Karpas-422 (cell line): Measurements from ENCODE around the gene OCA2. TPM values are rescaled to one million over a fixed set of nuclear protein-coding genes. Genes with fewer than 3 reads are reported as not detected.

Experiments used
- DNase-seq: peaks from one replicate; pipeline ENCODE4 v3.0.0-alpha.2; 2015
- H2AFZ ChIP-seq: fragments of 200-600 bp; sonication (generic); 2 replicates; pipeline ENCODE4 v1.6.1; 2014; ENCODE audit warnings: antibody characterized with exemption, low read length, mixed read lengths
- H3K27ac ChIP-seq: fragments of 200-600 bp; sonication (generic); 2 replicates; pipeline ENCODE4 v1.5.1; 2014; ENCODE audit warnings: mild to moderate bottlenecking, low read length, moderate library complexity
- H3K27me3 ChIP-seq: fragments of 200-600 bp; sonication (generic); 2 replicates; pipeline ENCODE4 v1.6.1; 2014; ENCODE audit warnings: low read length, mixed read lengths
- H3K36me3 ChIP-seq: fragments of 200-600 bp; sonication (generic); 2 replicates; pipeline ENCODE4 v1.6.1; 2014; ENCODE audit warnings: low read length, mixed read lengths; ENCODE audit not compliant: insufficient read depth
- H3K4me1 ChIP-seq: fragments of 200-600 bp; sonication (generic); 2 replicates; pipeline ENCODE4 v1.6.1; 2014; ENCODE audit warnings: mild to moderate bottlenecking, low read length, mixed read lengths
- H3K4me2 ChIP-seq: fragments of 200-600 bp; sonication (generic); 2 replicates; pipeline ENCODE4 v1.6.1; 2014; ENCODE audit warnings: low read length, low read depth, mild to moderate bottlenecking; ENCODE audit not compliant: poor library complexity, severe bottlenecking
- H3K4me3 ChIP-seq: fragments of 200-600 bp; sonication (generic); 2 replicates; pipeline ENCODE4 v1.5.1; 2014; ENCODE audit warnings: mild to moderate bottlenecking, antibody characterized with exemption, low read length, mixed read lengths
- H3K79me2 ChIP-seq: fragments of 200-600 bp; sonication (generic); 2 replicates; pipeline ENCODE4 v1.6.1; 2014; ENCODE audit warnings: mild to moderate bottlenecking, low read length, mixed read lengths
- H3K9ac ChIP-seq: fragments of 200-600 bp; sonication (generic); 2 replicates; pipeline ENCODE4 v1.6.0; 2014; ENCODE audit warnings: low read length
- H3K9me2 ChIP-seq: fragments of 200-600 bp; sonication (generic), shearing (Covaris generic); replicated peaks from 2 replicates; pipeline ENCODE4 v1.6.0; 2014; ENCODE audit warnings: mild to moderate bottlenecking, low read length, moderate library complexity; ENCODE audit not compliant: insufficient read depth
- H3K9me3 ChIP-seq: fragments of 300-700, 200-600 bp; sonication (generic); 2 replicates; pipeline ENCODE4 v1.6.1; 2014; ENCODE audit warnings: low read length, mixed read lengths
- H4K20me1 ChIP-seq: fragments of 200-600 bp; sonication (generic); 2 replicates; pipeline ENCODE4 v1.6.1; 2014; ENCODE audit warnings: mild to moderate bottlenecking, antibody characterized with exemption, low read length, low read depth; ENCODE audit not compliant: insufficient read depth
- total RNA-seq: library from RNA; depleted of rRNA; stranded (reverse); fragments of >200 nt; shearing (Covaris generic); gene quantifications from 2 replicates; pipeline ENCODE4 v1.2.3, GENCODE V29; 2014; ENCODE audit warnings: low replicate concordance

Gene OCA2
- total RNA-seq, 1 experiment from 2014 or later, result not detected

DNA sequence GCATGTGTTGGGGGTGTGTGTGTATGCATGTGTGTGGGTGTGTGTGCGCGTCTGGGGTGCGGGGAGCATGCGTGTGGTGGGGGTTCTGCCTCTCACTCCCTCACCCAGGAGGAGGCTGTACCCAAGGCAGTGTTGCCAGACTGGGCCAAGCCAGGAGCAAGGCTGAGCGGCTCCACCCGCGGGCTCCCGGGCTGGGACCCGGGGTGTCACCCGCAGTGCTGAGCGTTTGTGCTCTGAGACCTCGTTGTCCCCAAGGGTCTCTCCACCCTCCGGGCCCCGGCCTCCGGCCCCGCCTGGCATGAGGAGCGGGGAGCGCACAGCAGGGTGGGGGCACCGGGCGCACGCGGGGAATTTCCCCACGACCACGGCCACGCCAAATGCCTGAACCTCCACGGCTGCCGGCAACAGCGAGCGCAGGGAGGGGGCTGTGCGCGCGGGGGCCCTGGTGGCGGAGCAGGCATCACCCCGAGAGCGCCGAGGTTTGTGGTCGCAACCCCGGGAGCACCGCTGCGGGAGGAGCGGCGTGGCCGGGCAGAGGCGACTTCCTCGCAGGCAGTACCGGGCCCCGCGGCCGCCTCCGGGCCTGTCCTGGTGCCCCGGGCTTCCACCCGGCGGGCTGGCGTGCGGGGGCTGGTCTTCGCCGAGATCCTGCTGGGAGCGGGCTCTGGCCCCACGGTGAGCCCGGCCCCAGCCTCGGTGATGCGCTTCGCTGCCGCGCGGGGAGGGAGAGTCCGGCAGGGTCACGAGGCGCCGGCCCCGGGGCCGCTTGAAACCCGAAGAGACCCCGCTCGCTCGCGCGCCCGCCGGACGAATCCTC lies 7.4 kb upstream of the OCA2 start:
- Histone ChIP-seq H3K79me2 (no peaks in the 10 kb centered on the region), H3K36me3 (no peaks in the 10 kb centered on the region), H3K9me3 (no peaks in the 10 kb centered on the region), H3K27me3 (no peaks in the 10 kb centered on the region), H3K4me3 (no peak overlapping the region), H3K4me1 (no peaks in the 10 kb centered on the region), H2AFZ (no peak overlapping the region), H3K4me2 (no peak overlapping the region), H4K20me1 (no peaks in the 10 kb centered on the region), H3K27ac (no peak overlapping the region), H3K9me2 (no peaks in the 10 kb centered on the region), H3K9ac (no peak overlapping the region)
- DNase-seq, result no peak

DNA sequence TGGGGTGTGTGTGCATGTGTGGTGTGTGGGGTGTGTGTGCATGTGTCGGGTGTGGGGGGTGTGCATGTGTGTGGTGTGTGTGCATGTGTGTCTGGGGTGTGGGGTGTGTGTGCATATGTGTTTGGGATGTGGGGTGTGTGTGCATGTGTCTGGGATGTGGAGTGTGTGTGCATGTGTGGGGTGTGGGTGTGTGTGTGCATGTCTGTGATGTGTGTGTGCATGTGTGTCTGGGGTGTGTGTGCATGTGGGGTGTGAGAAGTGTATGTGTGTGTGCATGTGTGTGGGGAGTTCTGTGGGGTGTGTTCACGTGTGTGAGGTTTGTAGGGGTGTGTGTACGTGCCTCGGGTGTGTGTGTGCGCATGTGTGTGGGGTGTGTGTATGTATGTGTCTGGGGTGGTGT lies 6.7 kb upstream of the OCA2 start:
- H3K4me1 ChIP-seq, result no peaks in the 10 kb centered on the region
- no peaks in the 10 kb centered on the region for H3K27me3 ChIP-seq
- no peak overlapping the region for H3K4me2 ChIP-seq
- no peak overlapping the region for H3K27ac ChIP-seq
- H3K79me2 ChIP-seq, result no peaks in the 10 kb centered on the region
- no peak overlapping the region for H2AFZ ChIP-seq
- no peaks in the 10 kb centered on the region for H3K9me2 ChIP-seq
- H3K9me3 ChIP-seq, result no peaks in the 10 kb centered on the region
- no peak for DNase-seq
- H3K4me3 ChIP-seq, result no peak overlapping the region
- no peaks in the 10 kb centered on the region for H3K36me3 ChIP-seq
- no peak overlapping the region for H3K9ac ChIP-seq
- H4K20me1 ChIP-seq, result no peaks in the 10 kb centered on the region

DNA sequence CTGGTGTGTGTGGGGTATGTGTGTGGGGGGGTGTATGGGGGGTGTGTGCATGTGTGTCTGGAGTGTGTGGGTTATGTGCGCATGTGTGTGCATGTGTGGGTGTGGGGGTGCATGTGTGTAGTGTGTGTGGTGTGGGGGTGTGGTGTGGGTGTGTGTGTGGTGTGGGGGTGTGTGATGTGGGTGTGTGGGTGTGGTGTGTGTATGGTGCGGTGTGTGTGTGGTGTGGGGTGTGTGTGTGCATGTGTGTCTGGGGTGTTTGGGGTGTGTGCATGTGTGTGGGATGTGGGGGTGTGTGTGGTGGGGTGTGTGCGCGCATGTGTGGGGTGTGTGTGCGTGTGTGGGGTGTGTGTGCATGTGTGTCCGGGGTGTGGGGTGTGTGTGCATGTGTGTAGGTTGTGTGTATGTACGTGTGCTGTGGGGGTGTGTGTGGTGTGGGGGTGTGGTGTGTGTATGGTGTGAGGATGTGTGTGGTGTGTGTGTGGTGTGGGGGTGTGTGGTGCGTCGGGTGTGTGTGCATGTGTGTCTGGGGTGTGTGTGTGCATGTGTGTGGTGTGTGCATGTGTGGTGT lies 6.2 kb upstream of the OCA2 start:
- Histone ChIP-seq H3K4me3 (no peak overlapping the region), H3K36me3 (no peaks in the 10 kb centered on the region), H3K9me2 (no peaks in the 10 kb centered on the region), H3K27me3 (no peaks in the 10 kb centered on the region), H3K9ac (no peak overlapping the region), H4K20me1 (no peaks in the 10 kb centered on the region), H3K4me2 (no peak overlapping the region), H3K79me2 (no peaks in the 10 kb centered on the region), H3K9me3 (no peaks in the 10 kb centered on the region), H2AFZ (no peak overlapping the region), H3K27ac (no peak overlapping the region), H3K4me1 (no peaks in the 10 kb centered on the region)
- no peak for DNase-seq

DNA sequence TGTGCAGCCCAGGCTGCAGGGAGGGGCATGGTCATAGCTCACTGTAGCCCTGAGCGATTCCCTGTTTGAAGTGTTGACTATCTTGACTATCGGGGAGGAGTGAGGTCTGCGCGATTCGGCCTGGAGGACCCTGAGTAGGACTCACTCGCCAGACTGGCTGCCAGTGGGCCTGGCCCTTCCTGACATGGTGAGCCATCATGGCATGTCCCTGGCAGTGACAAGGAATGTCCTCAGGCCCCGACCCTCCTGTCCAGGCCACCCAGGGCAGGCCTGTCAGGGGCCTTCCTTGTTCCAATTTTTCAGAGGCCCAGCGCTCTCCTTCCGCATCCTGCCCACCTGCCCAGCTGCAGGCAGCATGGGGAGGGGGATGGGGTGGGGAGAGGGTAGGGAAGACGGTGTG lies 5.2 kb upstream of the OCA2 start:
- no peaks in the 10 kb centered on the region for H3K36me3 ChIP-seq
- H2AFZ ChIP-seq, result no peak overlapping the region
- H3K4me1 ChIP-seq, result no peaks in the 10 kb centered on the region
- DNase-seq, result no peak
- H3K9me2 ChIP-seq, result no peaks in the 10 kb centered on the region
- H3K27me3 ChIP-seq, result no peaks in the 10 kb centered on the region
- no peaks in the 10 kb centered on the region for H3K9me3 ChIP-seq
- H3K79me2 ChIP-seq, result no peaks in the 10 kb centered on the region
- no peak overlapping the region for H3K4me2 ChIP-seq
- no peak overlapping the region for H3K27ac ChIP-seq
- no peak overlapping the region for H3K4me3 ChIP-seq
- no peak overlapping the region for H3K9ac ChIP-seq
- H4K20me1 ChIP-seq, result no peaks in the 10 kb centered on the region

GRCh38 chr15:28103831-28104230 lies 4.7 kb upstream of the OCA2 start:
- Histone ChIP-seq H3K27me3 (no peaks in the 10 kb centered on the region), H3K36me3 (no peaks in the 10 kb centered on the region), H3K79me2 (no peaks in the 10 kb centered on the region), H3K4me1 (no peaks in the 10 kb centered on the region), H3K4me3 (no peak overlapping the region), H3K9me3 (no peaks in the 10 kb centered on the region), H4K20me1 (no peaks in the 10 kb centered on the region), H3K4me2 (no peak overlapping the region), H3K9me2 (no peaks in the 10 kb centered on the region), H2AFZ (no peak overlapping the region), H3K27ac (no peak overlapping the region), H3K9ac (no peak overlapping the region)
- no peak for DNase-seq

- Histone ChIP-seq H3K79me2 (no peaks in the 10 kb centered on the region), H3K4me3 (no peak overlapping the region), H3K9ac (no peak overlapping the region), H3K27ac (no peak overlapping the region), H3K27me3 (no peaks in the 10 kb centered on the region), H3K9me2 (no peaks in the 10 kb centered on the region), H4K20me1 (no peaks in the 10 kb centered on the region), H3K4me1 (no peaks in the 10 kb centered on the region), H3K36me3 (no peaks in the 10 kb centered on the region), H3K9me3 (no peaks in the 10 kb centered on the region), H3K4me2 (no peak overlapping the region), H2AFZ (no peak overlapping the region)
- DNase-seq, result no peak
These were observed 2.9 kb upstream of the OCA2 start for GRCh38 chr15:28101983-28102441.

GRCh38 chr15:28101201-28101600 lies 2.1 kb upstream of the OCA2 start:
- Histone ChIP-seq H3K9ac (no peak overlapping the region), H3K36me3 (no peaks in the 10 kb centered on the region), H3K9me3 (no peaks in the 10 kb centered on the region), H3K4me1 (no peaks in the 10 kb centered on the region), H4K20me1 (no peaks in the 10 kb centered on the region), H3K9me2 (no peaks in the 10 kb centered on the region), H3K27ac (no peak overlapping the region), H3K4me3 (no peak overlapping the region), H3K4me2 (no peak overlapping the region), H3K27me3 (no peaks in the 10 kb centered on the region), H3K79me2 (no peaks in the 10 kb centered on the region), H2AFZ (no peak overlapping the region)
- DNase-seq, result no peak

DNA sequence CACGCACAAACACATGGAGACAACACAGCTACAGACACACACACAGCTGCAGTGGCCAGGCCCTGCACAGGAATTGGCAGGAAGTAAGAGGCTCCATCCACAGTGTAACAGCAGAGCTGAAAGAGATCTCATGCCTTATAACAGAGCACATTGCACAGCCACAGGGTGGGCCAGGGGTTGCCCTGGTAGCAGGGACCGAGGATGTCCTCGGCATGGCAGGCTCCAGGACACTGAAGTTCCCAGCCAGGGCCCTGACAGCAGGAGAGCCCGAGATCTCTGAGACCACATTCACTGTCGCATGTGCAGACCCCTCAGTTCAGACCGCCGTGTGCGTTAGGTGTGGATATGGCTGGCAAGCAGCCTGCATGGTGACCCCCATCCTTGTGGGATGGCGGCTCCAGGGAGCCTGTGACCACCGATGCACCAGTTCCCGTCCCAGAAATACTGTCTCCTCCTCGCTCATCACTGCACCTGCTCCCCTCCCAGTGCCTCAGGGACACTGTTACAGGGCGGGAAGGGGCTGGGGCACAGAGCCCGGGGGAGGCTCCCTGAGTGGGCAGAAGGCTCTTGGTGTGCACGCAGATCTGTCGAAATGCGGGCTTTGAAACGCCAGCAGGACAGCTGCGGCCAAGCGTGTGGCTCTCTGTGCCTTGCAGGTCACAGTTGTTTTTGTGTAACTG lies 1.5 kb upstream of the OCA2 start:
- Histone ChIP-seq H3K27me3 (no peaks in the 10 kb centered on the region), H3K27ac (no peak overlapping the region), H3K4me2 (no peak overlapping the region), H3K9me3 (no peaks in the 10 kb centered on the region), H2AFZ (no peak overlapping the region), H3K9ac (no peak overlapping the region), H4K20me1 (no peaks in the 10 kb centered on the region), H3K36me3 (no peaks in the 10 kb centered on the region), H3K4me1 (no peaks in the 10 kb centered on the region), H3K79me2 (no peaks in the 10 kb centered on the region), H3K9me2 (no peaks in the 10 kb centered on the region), H3K4me3 (no peak overlapping the region)
- DNase-seq, result no peak
